Neuronal stem cell (in vitro differentiated cells): ENCODE measurements around the gene FRMD5.
"Not testable (repeated sequence)": the region's sequence is repeated elsewhere in the genome, so short reads cannot be mapped to it uniquely, and the experiment has no call there.

Source experiments
- DNase-seq: peaks from one replicate; pipeline ENCODE4 v3.0.0-alpha.2; 2013; ENCODE audit warnings: low spot score
- H2AFZ ChIP-seq: one replicate; pipeline ENCODE4 v1.6.1; 2013; ENCODE audit warnings: mild to moderate bottlenecking, low read length, inconsistent platforms
- H2AK5ac ChIP-seq: 2 replicates; pipeline ENCODE4 v1.6.1; 2013; ENCODE audit warnings: low read depth, mild to moderate bottlenecking, inconsistent platforms, low read length, moderate library complexity, mixed read lengths
- H2BK120ac ChIP-seq: 2 replicates; pipeline ENCODE4 v1.6.1; 2013; ENCODE audit warnings: low read depth, mild to moderate bottlenecking, inconsistent platforms, low read length, moderate library complexity, mixed read lengths
- H2BK12ac ChIP-seq: one replicate; pipeline ENCODE4 v1.6.1; 2013; ENCODE audit warnings: low read length, inconsistent platforms
- H2BK15ac ChIP-seq: 2 replicates; pipeline ENCODE4 v1.6.1; 2013; ENCODE audit warnings: mild to moderate bottlenecking, low read length, inconsistent platforms, mixed read lengths
- H2BK5ac ChIP-seq: one replicate; pipeline ENCODE4 v1.6.1; 2013; ENCODE audit warnings: inconsistent platforms, mild to moderate bottlenecking, low read length, moderate library complexity
- H3K14ac ChIP-seq: one replicate; pipeline ENCODE4 v1.6.1; 2013; ENCODE audit warnings: low read length, inconsistent platforms
- H3K18ac ChIP-seq: 2 replicates; pipeline ENCODE4 v1.6.1; 2013; ENCODE audit warnings: low read length, inconsistent platforms
- H3K23ac ChIP-seq: 2 replicates; pipeline ENCODE4 v1.6.1; 2013; ENCODE audit warnings: low read depth, mild to moderate bottlenecking, mixed read lengths, low read length, inconsistent platforms; ENCODE audit not compliant: poor library complexity
- H3K27ac ChIP-seq: replicated peaks from 3 replicates; pipeline ENCODE4 v1.5.1; 2013; ENCODE audit warnings: low read length, inconsistent platforms
- H3K27me3 ChIP-seq, 3 experiments: 2 replicates each; pipeline ENCODE4 v1.6.1; 2013; ENCODE audit warnings: low read length in 3 of 3, mild to moderate bottlenecking in 2 of 3, inconsistent platforms in 1 of 3, low read depth in 1 of 3, mixed read lengths in 1 of 3, moderate library complexity in 1 of 3; ENCODE audit not compliant: control insufficient read depth in 3 of 3, insufficient read depth in 3 of 3
- H3K36me3 ChIP-seq, 2 donors: replicated peaks in 1 of 2; 2 replicates each; pipeline ENCODE4 v1.6.1; 2013; ENCODE audit warnings: low read length in 2 of 2; ENCODE audit not compliant: control insufficient read depth in 2 of 2, insufficient read depth in 2 of 2
- H3K4ac ChIP-seq: 2 replicates; pipeline ENCODE4 v1.6.1; 2013; ENCODE audit warnings: inconsistent platforms, mild to moderate bottlenecking, low read length, moderate library complexity
- H3K4me1 ChIP-seq, 2 donors: 1 replicate in 1 of 2; 2 replicates in 1 of 2; pipeline ENCODE4 v1.6.1; 2013; ENCODE audit warnings: low read length in 2 of 2, low read depth in 1 of 2; ENCODE audit not compliant: control insufficient read depth in 2 of 2, insufficient read depth in 1 of 2
- H3K4me2 ChIP-seq: one replicate; pipeline ENCODE4 v1.6.1; 2013; ENCODE audit warnings: mild to moderate bottlenecking, low read length, inconsistent platforms; ENCODE audit not compliant: insufficient read depth, poor library complexity, severe bottlenecking
- H3K4me3 ChIP-seq, 2 donors: 2 replicates each; pipeline ENCODE4 v1.5.1; 2013; ENCODE audit warnings: low read length in 2 of 2, mild to moderate bottlenecking in 2 of 2, inconsistent platforms in 1 of 2, moderate library complexity in 1 of 2
- H3K79me1 ChIP-seq: one replicate; pipeline ENCODE4 v1.6.1; 2013; ENCODE audit warnings: low read depth, mild to moderate bottlenecking, inconsistent platforms, low read length, moderate library complexity
- H3K9ac ChIP-seq: one replicate; pipeline ENCODE4 v1.6.1; 2013; ENCODE audit warnings: mild to moderate bottlenecking, low read depth, low read length, inconsistent platforms; ENCODE audit not compliant: poor library complexity
- H3K9me3 ChIP-seq, 2 donors: replicated peaks in 1 of 2; 2 replicates each; pipeline versions ENCODE3 to v1.6.1; 2013; ENCODE audit warnings: low read length in 2 of 2, mild to moderate bottlenecking in 2 of 2, inconsistent platforms in 1 of 2, low read depth in 1 of 2, mixed read lengths in 1 of 2, moderate library complexity in 1 of 2; ENCODE audit not compliant: control insufficient read depth in 2 of 2, insufficient read depth in 1 of 2
- H4K8ac ChIP-seq: one replicate; pipeline ENCODE4 v1.6.1; 2013; ENCODE audit warnings: low read depth, mild to moderate bottlenecking, inconsistent platforms, low read length, moderate library complexity
- H4K91ac ChIP-seq: one replicate; pipeline ENCODE4 v1.6.1; 2013; ENCODE audit warnings: low read length, low read depth, mild to moderate bottlenecking, inconsistent platforms; ENCODE audit not compliant: poor library complexity
- WGBS, 2 donors: extraction: QIAGEN DNeasy Blood & Tissue Kit; methylation state at CpG; one replicate each; pipeline ENCODE4 v1.1.7; 2013; ENCODE audit warnings: missing lambda C conversion rate in 2 of 2, mixed read lengths in 1 of 2; ENCODE audit not compliant: insufficient read length in 2 of 2, insufficient replicate concordance in 1 of 2; ENCODE audit errors: extremely low coverage in 2 of 2; 5-methylcytosine and 5-hydroxymethylcytosine counted together

The FRMD5 gene

DNA sequence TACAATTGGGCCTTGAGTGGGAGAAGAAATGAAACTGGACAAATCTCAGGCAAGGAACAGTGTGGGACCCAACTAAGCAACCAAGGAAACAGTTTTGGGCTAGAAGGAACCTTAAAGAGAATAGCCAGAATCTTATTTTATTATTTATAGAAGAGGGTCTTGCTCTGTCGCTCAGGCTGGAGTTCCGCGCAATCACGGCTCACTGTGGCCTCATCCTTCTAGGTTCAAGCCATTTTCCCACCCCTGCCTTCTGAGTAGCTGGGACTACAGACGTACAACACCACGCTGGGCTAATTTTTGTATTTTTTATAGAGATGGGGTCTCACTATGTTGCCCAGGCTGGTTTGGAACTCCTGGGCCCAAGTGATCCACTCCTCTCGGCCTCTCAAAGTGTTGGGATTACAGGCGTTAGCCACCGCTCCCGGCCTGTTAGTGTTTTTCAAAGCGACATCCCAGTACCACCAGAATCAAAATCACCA is 369.0 kb downstream of the FRMD5 start:
- no CpG with 5 or more reads among the region's 11 CpGs for WGBS, 2 donors
- peak overlapping the region in 1 of 2 donors; percentile 76 for H3K4me3 ChIP-seq

DNA sequence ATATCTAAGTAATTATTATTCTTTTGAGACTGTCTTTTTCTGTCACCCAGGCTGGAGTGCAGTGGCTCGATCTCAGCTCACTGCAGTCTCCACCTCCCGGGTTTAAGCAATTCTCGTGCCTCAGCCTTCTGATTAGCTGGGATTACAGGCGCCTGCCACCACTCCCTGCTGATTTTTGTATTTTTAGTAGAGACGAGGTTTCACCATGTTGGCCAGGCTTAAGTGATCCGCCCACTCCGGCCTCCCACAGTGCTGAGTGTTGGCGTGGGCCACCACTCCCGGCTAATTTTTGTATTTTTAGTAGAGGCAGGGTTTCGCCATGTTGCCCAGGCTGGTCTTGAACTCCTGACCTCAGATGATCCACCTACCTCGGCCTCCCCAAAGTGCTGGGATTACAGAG is 369.8 kb downstream of the FRMD5 start:
- H3K4me2 ChIP-seq, result not testable (repeated sequence)
- H2AFZ ChIP-seq, result peak overlapping the region; percentile 86
- peaks cover 5 to 44% of the 10 kb centered on the region in 2 donors for H3K36me3 ChIP-seq

More for the DNA sequence above, 369.0 kb downstream of the FRMD5 start:
- Histone ChIP-seq H2BK120ac (no peak overlapping the region), H3K9ac (no peak overlapping the region), H3K27me3 (no peaks in the 10 kb centered on the region), H2AFZ (peak overlapping the region; percentile 97), H3K27ac (no peak overlapping the region), H3K23ac (no peak overlapping the region), H3K4me2 (no peak overlapping the region), H3K4me1 (peaks cover 3 to 4% of the 10 kb centered on the region in 2 donors), H2AK5ac (no peak overlapping the region), H2BK15ac (no peak overlapping the region), H4K91ac (no peak overlapping the region), H3K14ac (no peak overlapping the region), H2BK12ac (no peak overlapping the region), H3K79me1 (no peaks in the 10 kb centered on the region), H3K18ac (no peak overlapping the region), H3K9me3 (no peaks in the 10 kb centered on the region), H3K36me3 (peaks cover 5 to 43% of the 10 kb centered on the region in 2 donors), H3K4ac (no peak overlapping the region), H4K8ac (no peak overlapping the region), H2BK5ac (no peak overlapping the region)
- DNase-seq, result no peak

DNA sequence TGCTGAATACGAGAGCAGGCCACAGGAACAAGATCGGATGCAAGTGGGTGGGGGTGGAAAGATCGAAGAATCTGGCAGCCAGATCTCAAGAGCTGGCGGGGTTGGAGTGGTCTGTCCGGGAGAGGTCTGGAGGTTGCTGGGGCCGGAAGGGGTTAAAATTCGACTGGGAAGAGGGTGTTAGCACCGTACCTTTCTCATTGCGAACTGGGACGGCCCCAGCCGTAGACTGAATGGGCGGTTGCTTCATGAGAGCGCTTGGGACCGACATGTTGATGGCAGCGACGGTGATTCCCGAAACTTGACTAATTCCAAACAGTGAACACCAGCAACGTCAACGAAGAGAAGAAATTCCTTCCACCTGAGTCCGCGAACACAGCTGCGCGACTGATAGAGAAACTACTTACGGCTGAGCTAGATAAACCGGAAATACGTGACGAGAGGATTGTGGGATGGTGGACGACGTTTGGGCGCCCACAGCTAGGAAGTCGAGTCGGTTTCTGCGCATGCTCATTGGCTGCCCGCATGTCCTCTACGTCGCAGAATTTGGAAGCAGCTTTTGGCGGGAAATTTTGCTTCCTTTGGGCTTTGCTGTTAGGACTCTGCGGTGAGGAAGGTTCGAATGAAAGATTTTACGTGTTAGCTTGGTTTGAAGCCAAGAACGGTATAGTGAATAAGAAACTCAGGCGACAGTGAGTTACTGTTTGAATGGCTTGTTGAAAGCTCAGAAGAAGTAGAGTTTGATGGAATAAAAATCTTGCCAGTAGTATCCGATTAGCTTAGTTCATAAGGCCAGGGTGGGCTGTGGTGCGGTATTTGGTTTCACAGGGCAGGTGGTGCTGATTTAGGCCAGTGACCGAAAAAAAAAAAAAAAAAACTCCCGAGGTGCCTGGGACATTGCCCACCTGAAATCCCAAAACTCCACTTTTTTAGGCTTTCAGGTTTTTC is 370.5 kb downstream of the FRMD5 start, which contains the start of gene MFAP1:
Gene MFAP1, minus strand, starts transcription at position 389 of the 945 bp plus-strand sequence. Its CDS starts 121 bp downstream, at position 268.
- no peak within 1 kb of the TSS for H4K8ac ChIP-seq
- WGBS, 2 donors, result no CpG with 5 or more reads among the region's 46 CpGs
- H3K27ac ChIP-seq, result peak within 1 kb of the TSS; percentile 42
- peak; percentile 72 for DNase-seq
- H3K18ac ChIP-seq, result peak within 1 kb of the TSS; percentile 94
- H3K4me3 ChIP-seq, result peak within 1 kb of the TSS; percentile 73 to 94
- peaks cover 3 to 43% of the 10 kb centered on the region in 2 donors for H3K36me3 ChIP-seq
- H3K9me3 ChIP-seq, result no peaks in the 10 kb centered on the region
- no peaks in the 10 kb centered on the region for H3K27me3 ChIP-seq
- H3K23ac ChIP-seq, result no peak within 1 kb of the TSS
- H2BK120ac ChIP-seq, result no peak within 1 kb of the TSS
- H2AK5ac ChIP-seq, result no peak within 1 kb of the TSS
- no peak within 1 kb of the TSS for H2BK12ac ChIP-seq
- H2BK5ac ChIP-seq, result no peak within 1 kb of the TSS
- no peak within 1 kb of the TSS for H2BK15ac ChIP-seq
- no peak within 1 kb of the TSS for H3K14ac ChIP-seq
- no peak within 1 kb of the TSS for H3K4ac ChIP-seq
- H3K79me1 ChIP-seq, result no peaks in the 10 kb centered on the region
- peaks cover 3 to 4% of the 10 kb centered on the region in 2 donors for H3K4me1 ChIP-seq
- peak within 1 kb of the TSS; percentile 66 for H3K4me2 ChIP-seq
- H4K91ac ChIP-seq, result no peak within 1 kb of the TSS
- peak within 1 kb of the TSS; percentile 71 for H3K9ac ChIP-seq
- H2AFZ ChIP-seq, result peak within 1 kb of the TSS; percentile 86

More for the DNA sequence above, 369.8 kb downstream of the FRMD5 start:
- not testable (repeated sequence) for H4K8ac ChIP-seq, H2BK15ac ChIP-seq, H4K91ac ChIP-seq, H3K4me1 ChIP-seq, H3K18ac ChIP-seq, H2BK5ac ChIP-seq, DNase-seq, H3K9me3 ChIP-seq, H3K23ac ChIP-seq, H2BK12ac ChIP-seq, H3K14ac ChIP-seq, H3K4me3 ChIP-seq, H2BK120ac ChIP-seq, H3K27ac ChIP-seq, H3K9ac ChIP-seq, H3K79me1 ChIP-seq, H2AK5ac ChIP-seq, H3K27me3 ChIP-seq, H3K4ac ChIP-seq
- WGBS, 2 donors, result no CpG with 5 or more reads among the region's 11 CpGs

DNA sequence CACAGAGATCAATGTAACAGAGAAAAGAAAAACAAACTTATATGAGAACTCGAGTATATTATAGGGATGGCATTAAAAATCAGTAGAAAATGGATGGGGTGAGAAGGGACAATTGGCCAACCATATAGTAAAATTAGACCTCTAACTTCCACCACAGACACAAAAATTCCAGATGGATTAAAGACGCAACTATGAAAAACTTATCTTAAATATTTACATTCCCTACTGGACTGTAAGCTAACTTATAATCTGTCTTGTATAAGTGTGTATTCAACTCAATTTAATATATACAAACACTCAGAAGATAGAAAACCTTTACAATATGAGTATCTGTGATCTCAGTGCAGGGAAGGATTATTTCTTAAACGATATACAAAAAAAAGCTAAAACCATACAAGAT is 373.6 kb downstream of the FRMD5 start:
- H3K23ac ChIP-seq, result no peak overlapping the region
- no peak overlapping the region for H3K9ac ChIP-seq
- no peak overlapping the region for H2BK12ac ChIP-seq
- no peak overlapping the region for H3K4me2 ChIP-seq
- H4K91ac ChIP-seq, result no peak overlapping the region
- no peak overlapping the region for H4K8ac ChIP-seq
- H2BK5ac ChIP-seq, result no peak overlapping the region
- no peaks in the 10 kb centered on the region for H3K9me3 ChIP-seq
- H3K4ac ChIP-seq, result no peak overlapping the region
- no peak overlapping the region for H3K18ac ChIP-seq
- WGBS, 2 donors, result no CpG with 5 or more reads among the region's 3 CpGs
- peaks cover 2% of the 10 kb centered on the region for H3K79me1 ChIP-seq
- H2BK15ac ChIP-seq, result no peak overlapping the region
- no peak overlapping the region for H3K14ac ChIP-seq
- DNase-seq, result no peak
- no peak overlapping the region for H2BK120ac ChIP-seq
- H3K27ac ChIP-seq, result no peak overlapping the region
- H2AFZ ChIP-seq, result no peak overlapping the region
- no peak overlapping the region for H2AK5ac ChIP-seq
- no peak overlapping the region for H3K4me3 ChIP-seq
- peaks cover 5 to 51% of the 10 kb centered on the region in 2 donors for H3K36me3 ChIP-seq
- H3K4me1 ChIP-seq, result peaks cover 3 to 4% of the 10 kb centered on the region in 2 donors
- H3K27me3 ChIP-seq, result no peaks in the 10 kb centered on the region
